Ureter (tissue), 1 donor: ENCODE data around the gene SACS. TPM values are rescaled to one million over a fixed set of nuclear protein-coding genes. Genes with fewer than 3 reads are reported as not detected.
"Not testable (repeated sequence)": the region's sequence is repeated elsewhere in the genome, so short reads cannot be mapped to it uniquely, and the experiment has no call there.

Source experiments
- DNase-seq: peaks from one replicate; pipeline ENCODE4 v3.0.0-alpha.2; 2020; ENCODE audit warnings: low spot score
- total RNA-seq: library from RNA; stranded (reverse); gene quantifications from one replicate; pipeline ENCODE4 v1.2.4, GENCODE V29; 2023
- donor health status: DM: yes; HTN: yes; CAD: no.

The SACS gene
- total RNA-seq, 1 donor from 2014 or later = 16.2 TPM

DNA sequence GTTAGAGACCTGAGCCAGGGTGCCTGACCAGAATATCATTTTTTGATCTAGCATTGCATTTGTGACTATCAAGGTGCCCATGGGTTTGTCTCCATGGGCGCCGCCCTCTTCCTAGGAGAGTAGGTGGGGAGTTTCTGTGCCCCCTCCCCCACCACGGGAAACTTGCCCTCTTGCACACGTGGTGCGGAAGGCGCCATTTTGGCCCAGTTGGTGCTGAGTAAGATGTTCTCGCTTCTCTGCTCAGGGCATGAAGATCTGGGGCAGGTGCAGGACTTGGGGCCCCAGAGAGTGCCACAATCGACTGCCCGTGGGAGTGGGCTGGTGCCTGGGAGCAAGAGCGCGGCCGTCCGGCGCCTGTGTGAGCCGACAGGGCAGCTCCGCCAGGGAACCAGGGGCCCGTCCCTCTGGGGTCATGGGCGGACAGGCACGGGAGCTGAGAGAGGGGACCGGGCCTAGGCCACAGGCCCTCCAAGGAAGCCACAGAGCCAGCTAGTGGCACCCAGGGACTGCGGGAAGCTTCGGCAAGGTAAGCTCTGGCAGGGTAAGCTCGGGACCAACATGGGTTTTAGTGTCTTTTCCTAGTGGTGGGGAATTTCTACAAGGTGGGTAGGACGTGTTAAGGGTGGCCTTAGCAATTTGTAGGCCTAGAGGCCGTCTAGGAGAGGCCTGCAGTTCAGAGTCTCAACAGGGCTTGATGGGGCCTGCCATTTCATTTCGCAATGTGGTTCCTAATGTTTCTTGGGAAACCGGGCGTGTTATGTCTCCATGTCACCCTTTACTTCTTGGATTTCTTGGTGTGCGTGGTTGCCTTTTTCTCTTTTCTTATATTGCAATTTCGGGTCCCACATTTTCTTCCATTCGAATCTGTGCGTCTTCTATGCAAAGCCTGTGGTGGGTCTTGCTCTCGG lies 14.5 kb downstream of the SACS start:
- no peak for DNase-seq

DNA sequence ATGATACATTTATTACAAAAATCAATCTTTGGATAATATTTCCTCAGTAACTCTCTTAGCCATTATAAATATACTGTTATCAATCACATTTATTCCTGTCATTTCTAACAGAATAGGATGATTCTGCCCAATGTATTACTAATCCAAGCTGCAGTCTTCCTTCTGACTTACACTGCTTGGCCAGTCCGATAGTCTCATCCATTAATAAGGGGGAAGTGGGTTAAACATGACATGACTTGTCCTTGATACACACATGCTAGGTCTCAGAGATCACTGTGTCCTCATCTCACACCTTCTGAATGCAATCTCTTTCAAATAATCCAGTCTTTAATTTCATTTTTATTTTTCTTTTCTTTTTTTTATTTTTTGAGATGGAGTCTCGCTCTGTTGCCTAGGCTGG lies 18.8 kb downstream of the SACS start:
- DNase-seq = no peak

GRCh38 chr13:23411706-23412105 lies 21.8 kb downstream of the SACS start:
- DNase-seq = no peak

DNA sequence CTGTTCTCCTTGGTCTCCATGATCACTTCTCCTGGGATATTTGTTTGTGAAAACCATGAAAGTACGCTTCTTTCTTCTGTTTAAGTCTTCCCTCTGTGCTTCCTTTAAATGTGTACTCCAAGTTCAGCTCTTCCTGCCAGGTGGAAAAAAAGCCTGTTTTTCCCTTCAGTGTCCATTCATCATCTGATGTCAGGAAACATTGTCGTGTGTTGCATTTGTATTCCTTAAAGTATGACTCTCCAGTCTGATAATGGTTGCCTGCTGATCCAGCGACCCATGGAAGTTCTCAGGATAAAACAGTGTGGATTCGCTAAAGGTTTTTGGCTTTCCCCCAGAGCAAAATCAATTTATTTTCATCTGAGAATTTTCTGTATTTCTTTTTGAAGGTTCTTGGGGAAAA lies 22.3 kb downstream of the SACS start:
- no peak for DNase-seq

DNA sequence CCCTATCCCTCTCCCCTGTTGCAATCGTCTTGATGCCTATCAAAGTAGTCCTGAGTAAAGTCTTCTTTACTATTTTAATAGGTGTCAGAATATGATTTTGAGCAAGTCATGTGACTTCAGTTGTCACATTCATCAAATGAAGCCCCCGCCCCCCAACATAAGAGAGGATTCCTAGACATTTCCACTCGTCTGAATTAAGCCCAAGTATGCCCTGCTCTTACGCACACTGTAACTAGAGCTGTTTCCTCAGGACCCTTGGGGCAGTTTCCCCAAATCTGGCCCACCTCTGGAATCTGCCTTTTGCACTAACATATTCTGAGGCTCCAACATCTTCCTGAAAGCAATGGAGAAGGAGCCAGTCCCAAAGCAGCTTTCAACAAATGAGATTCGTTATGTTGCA lies 25.5 kb downstream of the SACS start:
- DNase-seq = no peak

- not testable (repeated sequence) for DNase-seq
These were observed 32.3 kb downstream of the SACS start for GRCh38 chr13:23401156-23401555.

- no peak for DNase-seq
These were observed 34.2 kb downstream of the SACS start for GRCh38 chr13:23399347-23399746.

DNA sequence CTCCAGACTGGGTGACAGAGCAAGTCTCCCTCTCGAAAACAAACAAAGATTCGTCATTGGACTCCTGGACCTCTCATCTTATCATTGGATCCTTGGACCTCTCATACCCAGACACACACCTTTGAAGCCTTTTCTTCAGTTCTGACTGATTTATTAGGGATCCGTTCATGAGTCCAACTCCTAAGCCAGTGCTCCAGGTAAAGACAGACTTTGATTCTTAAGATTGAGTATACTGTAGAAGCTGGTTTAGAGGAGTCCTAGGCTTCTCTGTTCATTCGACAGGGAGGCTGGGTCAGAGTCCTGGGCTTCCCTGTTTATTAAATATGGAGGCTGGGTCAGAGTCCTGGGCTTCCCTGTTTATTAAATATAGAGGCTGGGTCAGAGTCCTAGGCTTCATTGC lies 38.7 kb downstream of the SACS start:
- no peak for DNase-seq

GRCh38 chr13:23392925-23393645 lies 40.4 kb downstream of the SACS start:
- no peak for DNase-seq

- no peak for DNase-seq
These were observed 41.2 kb downstream of the SACS start for GRCh38 chr13:23392313-23392712.

GRCh38 chr13:23391752-23392151 lies 41.8 kb downstream of the SACS start:
- no peak for DNase-seq

DNA sequence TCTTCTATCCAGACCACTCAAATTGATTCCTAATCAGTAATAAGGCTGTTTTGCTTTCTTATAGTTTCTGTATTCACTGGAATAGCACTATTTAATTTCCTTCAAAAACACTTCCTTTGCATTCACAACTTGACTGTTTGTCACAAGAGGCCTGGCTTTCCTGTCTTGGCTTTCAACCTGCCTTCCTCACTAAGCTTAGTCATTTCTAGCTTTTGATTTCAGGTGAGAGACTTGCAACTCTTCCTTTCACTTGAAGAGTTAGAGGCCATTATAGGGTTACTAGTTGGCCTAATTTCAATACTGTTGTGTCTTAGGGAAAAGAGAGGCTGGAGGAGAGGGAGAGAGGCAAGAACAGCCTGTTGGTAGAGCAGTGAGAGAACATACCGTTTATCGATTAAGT lies 47.0 kb downstream of the SACS start:
- no peak for DNase-seq

DNA sequence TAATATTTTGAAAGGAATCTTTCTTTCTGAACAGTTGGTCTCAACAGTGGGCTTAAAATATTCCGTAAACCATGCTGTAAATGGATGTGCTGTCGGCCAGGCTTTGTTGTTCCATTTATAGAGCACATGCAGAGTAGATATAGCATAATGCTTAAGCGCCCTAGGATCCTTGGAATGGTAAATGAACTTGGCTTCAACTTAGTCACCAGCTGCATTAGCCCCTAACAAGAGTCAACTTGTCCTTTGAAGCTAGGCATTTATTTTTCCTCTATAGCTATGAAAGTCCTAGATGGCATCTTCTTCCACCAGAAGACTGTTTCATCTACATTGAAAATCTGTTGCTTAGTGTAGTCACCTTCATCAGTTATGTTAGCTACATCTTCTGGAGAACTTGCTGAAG lies 47.6 kb downstream of the SACS start:
- DNase-seq = no peak

DNA sequence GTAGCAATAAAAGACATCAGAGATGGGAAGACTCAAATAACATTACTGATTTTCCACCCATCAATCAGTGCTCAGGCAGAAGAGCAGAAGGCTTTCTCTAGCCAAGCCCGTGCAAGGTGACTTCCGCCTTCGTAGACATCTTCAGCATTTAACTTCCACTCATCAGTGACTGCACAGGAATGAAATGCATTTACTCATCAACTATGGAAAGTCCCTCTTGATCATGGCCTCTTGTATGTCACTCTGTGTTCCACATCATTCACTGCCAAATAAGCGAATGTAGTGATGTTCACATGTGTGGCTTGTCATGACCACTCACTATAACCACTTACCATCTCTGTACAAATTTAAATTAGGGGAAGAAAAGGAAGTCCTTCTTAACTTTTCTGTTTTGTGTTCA lies 49.4 kb downstream of the SACS start:
- DNase-seq = no peak

GRCh38 chr13:23383151-23383550 lies 50.4 kb downstream of the SACS start:
- no peak for DNase-seq

- no peak for DNase-seq
These were observed 51.6 kb downstream of the SACS start for GRCh38 chr13:23381866-23382265.

GRCh38 chr13:23380534-23380933 lies 53.0 kb downstream of the SACS start:
- no peak for DNase-seq

- peak; percentile 53 for DNase-seq
These were observed 55.4 kb downstream of the SACS start for GRCh38 chr13:23377983-23378632.

GRCh38 chr13:23377579-23377978 lies 55.9 kb downstream of the SACS start:
- DNase-seq = no peak

- peak; percentile 97 for DNase-seq
These were observed 58.2 kb downstream of the SACS start for GRCh38 chr13:23375001-23375971.

- no peak for DNase-seq
These were observed 61.1 kb downstream of the SACS start for GRCh38 chr13:23372264-23372906.
